MM.1S (cell line): ENCODE results near the gene MSI2.

Source experiments
- CTCF ChIP-seq: fragments of 300-600 bp; sonication (generic); IDR thresholded peaks from 2 replicates; pipeline ENCODE4 v1.5.1; 2016; ENCODE audit warnings: antibody characterized with exemption, low read length, mixed read lengths
- EZH2 ChIP-seq: fragments of 300-600 bp; sonication (generic); optimal IDR thresholded peaks from 2 replicates; pipeline ENCODE3; 2017; ENCODE audit warnings: low read depth, mild to moderate bottlenecking, antibody characterized with exemption, low read length, mixed read lengths
- EZH2phosphoT487 ChIP-seq: fragments of 300-600 bp; sonication (generic); IDR thresholded peaks from 2 replicates; pipeline ENCODE4 v1.6.1; 2018; ENCODE audit warnings: antibody characterized with exemption, low read length

GRCh38 chr17:57431415-57431814 is 175.1 kb downstream of the MSI2 start:
- no peak for TF ChIP-seq CTCF
- TF ChIP-seq EZH2 = no peak
- no peak for TF ChIP-seq EZH2phosphoT487
